Stimulated activated CD4-positive, alpha-beta T cell treated with anti-CD3 and anti-CD28 coated beads, Interleukin-4, amount 100 ng/mL, for 1 hour (primary cell): Measurements from ENCODE around the gene NUP98.
"Not testable (repeated sequence)": the region's sequence is repeated elsewhere in the genome, so short reads cannot be mapped to it uniquely, and the experiment has no call there.

ENCODE experiments used
- DNase-seq: peaks from one replicate; pipeline ENCODE4 v3.0.0-alpha.2; 2020

The NUP98 gene

DNA sequence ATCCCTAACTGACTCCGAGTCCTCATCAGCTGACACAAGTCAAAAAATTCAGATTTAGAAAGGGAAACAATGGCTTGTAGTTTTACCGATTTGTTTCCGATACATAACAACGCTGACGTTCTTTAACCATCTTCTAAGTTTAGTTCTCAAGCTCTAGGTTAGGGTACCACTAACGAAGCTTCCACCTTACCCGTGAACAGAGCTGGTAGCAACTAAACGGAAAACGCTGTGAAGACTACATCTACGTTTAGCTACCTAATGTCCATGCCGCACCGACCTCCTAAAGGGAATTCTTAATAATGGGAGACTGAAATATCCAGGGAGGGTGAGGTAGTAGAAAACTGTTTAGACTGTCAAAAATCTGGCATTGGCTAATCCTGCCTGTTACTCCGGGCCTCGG is 1.0 kb downstream of the NUP98 start:
- DNase-seq: no peak

DNA sequence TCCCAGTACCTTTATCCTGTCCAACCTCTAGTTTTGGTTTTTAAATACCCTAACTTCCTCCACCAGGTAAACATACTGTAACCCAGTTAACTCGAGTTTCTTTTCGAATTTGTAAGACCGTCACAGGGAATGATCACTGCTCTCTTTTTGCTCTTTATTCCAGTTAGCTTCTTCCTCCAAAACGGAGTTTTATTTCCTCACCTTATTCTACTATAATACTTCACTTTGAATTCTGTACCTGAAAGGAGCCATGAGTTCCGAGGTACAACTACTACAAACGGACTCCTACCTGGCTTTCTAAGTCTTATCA is 1.4 kb downstream of the NUP98 start:
- no peak for DNase-seq

DNA sequence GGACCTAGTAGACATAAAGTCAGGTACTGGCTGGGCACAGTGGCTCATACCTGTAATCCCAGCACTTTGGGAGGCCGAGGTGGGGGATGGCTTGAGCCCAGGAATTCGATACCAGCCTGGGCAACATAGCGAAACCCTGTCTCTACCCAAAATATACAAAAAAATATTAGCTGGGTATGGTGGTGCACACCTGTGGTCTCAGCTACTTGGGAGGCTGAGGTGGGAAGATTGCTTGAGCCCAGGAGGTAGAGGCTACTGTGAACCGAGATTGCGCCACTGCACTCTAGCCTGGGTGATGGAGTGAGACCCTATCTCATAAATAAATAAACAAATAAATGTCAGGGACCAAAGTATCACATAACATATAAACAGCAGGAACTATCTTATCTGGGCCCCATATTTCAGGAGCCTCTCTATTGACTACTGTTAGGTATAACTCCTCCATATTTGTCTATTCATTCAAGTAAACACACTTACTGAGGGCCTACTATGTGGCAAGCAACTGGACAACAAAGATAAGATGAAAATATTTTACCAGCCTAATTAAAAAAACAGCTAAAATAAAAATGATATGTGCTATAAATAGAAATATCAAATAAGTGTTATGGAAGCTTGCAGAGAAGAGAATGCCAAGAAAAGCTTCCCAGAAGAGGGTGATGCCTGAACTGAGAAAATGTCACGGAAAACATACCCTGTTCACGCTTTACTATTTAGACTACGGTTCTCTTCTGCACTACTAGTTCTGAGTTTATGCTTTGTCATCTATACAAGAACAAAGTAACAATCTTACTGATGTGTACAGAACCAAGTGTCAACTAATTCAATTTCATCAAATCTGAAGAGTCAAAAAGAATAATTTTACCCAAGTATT is 2.0 kb downstream of the NUP98 start:
- no peak for DNase-seq

DNA sequence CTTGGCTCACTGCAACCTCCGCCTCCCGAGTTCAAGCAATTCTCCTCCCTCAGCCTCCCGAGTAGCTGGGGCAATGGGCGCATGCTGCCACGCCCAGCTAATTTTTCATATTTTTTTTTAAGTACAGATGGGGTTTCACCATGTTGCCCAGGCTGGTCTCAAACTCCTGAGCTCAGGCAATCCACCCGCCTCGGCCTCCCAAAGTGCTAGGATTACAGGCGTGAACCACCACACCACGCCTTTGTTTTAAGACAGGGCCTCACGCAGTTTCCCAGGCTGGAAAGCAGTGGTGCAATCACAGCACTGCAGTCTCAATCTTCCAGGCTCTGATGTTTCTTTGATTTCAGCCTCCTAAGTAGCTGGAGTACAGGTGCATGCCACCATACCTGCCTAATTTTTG is 3.0 kb downstream of the NUP98 start:
- not testable (repeated sequence) for DNase-seq

DNA sequence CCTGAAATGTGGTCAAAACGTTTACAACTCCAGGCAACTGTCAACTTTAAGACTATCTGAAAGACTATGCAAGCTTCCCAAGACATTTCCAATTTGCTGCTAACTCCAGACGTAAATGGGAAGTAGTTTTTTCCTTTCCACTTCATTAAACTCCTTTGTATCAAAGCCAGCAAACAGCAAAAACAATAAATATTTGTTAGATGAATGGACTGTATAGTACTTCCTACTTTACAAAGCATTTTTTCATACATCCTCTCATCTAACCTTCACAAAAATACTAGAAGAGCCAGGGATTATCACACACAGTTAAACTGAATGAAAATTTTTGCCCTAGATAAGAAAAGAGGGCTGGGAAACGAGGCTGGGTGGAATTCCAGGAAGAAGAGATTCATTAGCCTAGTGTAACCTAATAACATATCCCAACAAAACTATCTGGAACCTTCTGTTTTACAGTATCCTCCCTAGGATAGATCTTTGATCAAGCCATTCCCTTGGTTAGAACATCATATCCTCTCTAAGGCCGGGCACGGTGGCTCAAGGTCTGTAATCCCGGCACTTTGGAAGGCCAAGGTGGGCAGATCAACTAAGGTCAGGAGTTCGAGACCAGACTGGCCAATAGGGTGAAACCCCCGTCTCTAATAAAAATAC is 10.4 kb downstream of the NUP98 start:
- no peak for DNase-seq

GRCh38 chr11:3783611-3784010 is 13.7 kb downstream of the NUP98 start:
- DNase-seq: no peak

DNA sequence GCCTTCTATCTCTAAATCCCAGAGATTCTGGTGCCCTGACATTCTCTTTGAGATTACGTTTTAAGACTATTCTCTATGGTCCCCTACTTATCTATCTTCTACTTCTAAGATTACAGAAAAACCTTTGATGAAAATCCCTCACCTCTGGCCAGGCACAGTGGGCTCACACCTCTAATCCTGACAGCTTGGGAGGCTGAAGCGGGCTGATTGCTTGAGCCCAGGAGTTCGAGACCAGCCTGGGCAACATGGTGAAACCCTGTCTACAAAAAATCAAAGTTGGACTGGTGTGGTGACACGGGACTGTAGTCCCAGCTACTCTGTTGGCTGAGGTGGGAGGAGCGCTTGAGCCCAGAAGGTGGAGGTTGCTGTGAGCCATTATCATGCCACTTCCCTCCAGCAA is 14.4 kb downstream of the NUP98 start:
- DNase-seq: no peak

DNA sequence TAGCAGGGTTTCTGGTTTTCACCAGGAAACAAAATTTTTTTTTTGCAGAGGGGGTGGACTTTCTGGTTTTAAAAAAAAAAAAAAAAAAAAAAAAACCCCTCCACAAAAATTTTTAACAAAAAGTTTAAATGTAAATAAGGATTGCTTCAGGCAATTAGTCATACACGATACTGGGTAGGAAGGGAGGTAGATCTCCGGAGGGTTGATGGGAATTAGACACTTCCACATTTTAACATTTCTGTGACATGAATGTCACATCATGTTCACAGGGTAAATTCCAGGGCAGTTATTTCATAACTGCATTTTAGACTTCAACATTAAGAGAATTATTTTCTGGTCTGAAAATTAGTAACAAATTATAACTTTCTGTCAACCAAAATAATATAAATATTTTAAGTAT is 15.9 kb downstream of the NUP98 start:
- no peak for DNase-seq

DNA sequence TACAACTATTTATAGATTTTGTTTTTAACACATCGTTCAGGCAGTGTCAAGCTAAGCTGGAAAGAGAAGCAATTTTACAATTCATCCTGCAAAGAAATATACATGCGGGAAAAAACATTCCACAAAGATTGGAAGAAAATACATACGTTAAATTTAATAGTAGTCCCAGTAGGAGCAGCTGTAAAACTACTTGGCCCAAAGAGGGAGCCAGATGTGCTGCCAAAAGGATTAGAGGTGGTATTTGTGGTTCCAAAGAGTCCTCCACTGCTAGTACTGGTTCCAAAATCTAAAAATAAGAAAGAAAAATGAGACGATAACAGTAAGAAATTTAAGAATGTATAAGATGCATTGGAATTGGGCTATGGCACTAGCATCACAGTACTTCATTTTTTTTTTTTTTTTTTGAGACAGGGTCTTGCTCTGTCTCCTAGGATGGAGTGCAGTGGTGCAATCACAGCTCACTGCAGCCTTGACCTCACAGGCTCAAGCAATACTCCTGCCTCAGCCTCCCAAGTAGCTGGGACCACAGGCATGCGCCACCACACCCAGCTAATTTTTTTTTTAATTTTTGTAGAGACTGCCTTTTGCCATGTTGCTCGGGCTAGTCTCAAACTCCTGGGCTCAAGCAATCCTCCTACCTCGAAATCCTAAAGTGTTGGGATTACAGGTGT is 21.5 kb downstream of the NUP98 start:
- DNase-seq: no peak

DNA sequence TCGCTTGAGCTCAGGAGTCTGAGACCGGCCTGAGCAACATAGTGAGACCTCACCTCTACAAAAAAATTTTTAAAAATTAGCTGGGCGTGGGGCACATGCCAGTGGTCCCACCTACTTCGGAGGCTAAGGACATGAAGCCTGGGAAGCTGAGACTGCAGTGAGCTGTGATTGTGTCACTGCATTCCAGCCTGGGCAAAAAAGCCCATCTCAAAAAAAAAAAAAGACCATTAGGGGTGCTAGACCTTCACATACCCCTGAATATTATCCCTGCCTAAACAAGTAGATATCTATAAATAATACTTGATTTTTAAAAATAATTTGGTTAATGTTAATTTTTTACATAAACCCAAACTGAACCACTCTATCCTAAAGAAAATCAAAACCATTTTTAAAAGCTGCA is 24.2 kb downstream of the NUP98 start:
- DNase-seq: no peak

DNA sequence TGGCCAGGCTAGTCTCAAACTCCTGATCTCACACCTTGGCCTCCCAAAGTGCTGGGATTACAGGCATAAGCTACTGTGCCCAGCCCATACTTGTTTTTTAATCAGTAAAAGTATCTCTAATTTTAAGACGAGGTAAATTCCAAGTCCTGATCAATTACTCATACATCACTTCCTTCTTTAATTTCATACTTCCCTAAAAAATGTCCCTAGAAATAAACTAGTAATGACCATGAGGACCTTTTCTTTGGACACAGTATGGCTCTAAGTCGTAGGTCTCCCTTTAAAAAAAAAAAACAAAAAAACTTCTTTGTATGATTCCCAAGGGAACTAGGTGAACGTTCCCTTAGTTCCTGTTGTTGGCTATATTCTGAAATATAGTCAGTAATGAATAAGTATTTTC is 29.8 kb downstream of the NUP98 start:
- DNase-seq: no peak

- not testable (repeated sequence) for DNase-seq
These were observed 30.5 kb downstream of the NUP98 start for GRCh38 chr11:3766836-3767235.

DNA sequence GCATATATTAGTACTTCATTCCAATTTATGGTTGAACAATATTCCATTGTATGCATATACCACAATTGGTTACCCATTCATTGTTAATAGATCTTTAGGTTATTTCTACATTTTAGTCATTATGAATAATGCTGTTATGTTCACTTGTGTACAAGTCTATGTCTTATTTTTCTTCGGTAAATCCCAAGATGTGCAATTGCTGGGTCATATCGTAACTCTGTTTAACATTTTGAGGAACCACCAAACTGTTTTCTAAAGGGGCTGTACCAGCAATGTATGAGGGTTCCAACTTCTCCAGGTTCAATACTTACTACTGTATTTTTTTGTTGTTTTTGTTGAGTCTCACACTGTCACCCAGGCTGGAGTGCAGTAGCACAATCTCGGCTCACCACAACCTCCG is 33.1 kb downstream of the NUP98 start:
- no peak for DNase-seq

DNA sequence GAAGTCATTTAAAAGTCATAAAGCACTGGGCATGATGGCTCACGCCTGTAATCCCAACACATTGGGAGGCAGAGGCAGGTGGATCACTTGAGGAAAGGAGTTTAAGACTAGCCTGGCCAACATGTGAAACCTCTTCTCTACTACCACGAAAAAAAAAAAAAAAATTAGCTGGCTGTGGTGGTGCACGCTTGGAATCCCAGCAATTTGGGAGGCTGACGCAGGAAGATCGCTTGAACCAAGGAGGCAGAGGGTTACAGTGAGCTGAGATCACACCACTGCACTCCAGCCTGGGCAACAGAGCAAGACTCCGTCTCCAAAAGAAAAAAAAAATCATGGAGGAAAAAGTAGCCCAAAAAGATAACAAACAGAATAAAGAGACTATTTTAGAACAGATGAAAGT is 42.2 kb downstream of the NUP98 start:
- DNase-seq: no peak

DNA sequence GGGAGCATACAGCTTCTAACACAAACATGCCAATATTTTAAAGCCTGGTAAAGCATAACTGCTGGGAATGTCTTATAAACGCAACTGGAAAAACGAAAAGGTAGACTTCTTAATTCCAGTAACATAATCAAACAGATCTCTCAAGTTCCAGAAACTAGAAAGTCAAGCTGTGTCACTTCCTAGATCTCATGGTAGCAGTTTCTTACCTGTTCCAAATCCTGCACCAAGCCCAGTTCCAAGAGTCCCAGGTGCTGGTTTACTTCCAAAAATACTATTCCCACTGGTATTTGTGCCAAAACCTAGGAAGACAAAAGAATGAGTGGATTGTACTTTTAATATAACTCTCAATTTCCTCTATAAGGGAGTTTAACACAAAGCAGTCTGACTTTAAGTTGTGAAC is 44.2 kb downstream of the NUP98 start:
- no peak for DNase-seq

GRCh38 chr11:3747704-3748103 is 49.6 kb downstream of the NUP98 start:
- DNase-seq: no peak

DNA sequence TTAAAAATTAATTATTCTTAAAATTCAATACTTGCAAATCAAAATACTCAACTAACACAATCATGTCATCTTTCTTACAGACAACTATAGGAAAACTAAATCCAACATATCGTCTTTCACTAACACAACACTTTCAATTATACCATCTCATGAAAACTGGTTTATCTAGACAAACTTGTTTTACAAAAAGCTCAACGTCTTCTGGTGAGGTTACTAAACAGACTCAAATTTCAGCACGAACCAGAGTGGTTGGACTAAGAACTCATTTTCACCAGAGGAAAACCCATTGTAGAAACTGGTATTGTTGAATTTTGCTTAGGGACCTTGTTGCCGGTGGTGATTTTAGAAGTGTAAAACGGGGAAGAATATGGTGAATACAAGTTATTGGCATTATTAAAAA is 52.2 kb downstream of the NUP98 start:
- no peak for DNase-seq

DNA sequence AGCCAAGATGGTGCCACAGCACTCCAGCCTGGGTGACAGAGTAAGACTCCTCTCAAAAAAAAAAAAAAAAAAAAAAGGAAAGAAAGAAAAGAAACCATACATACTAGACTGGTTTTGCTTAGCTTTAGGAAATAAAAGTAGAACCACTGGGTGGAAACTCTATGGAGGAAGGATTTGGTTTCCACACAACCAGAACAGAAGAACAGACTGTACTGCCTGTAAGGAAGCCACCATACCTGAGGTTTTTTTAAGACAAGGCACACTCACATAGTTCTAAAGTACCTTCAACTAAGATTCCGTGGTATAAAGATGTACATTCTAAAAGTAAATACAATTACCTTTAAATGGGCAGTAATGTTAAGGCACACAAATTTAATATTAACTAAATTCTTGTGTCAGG is 58.6 kb downstream of the NUP98 start:
- DNase-seq: no peak

- DNase-seq: no peak
These were observed 59.1 kb downstream of the NUP98 start for GRCh38 chr11:3738241-3738640.

- no peak for DNase-seq
These were observed 59.9 kb downstream of the NUP98 start for GRCh38 chr11:3737386-3737933.

DNA sequence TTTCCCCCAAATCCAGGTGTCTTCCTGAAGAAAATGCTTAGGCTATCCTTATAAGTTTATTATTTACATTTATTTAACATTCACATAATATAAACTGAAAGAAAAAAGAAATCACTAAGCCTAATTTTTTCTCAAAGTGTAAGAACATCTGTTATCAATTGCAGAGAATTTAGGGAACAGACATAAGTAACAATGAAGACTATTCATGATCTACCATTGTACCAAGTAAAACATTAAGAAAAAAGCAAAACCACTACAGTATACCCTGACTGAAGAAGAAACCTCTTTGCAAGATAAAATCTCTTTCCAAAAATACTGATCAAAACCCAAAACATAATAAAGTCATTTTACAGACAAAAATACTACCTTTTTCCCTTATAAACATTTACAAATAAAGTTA is 60.5 kb downstream of the NUP98 start:
- no peak for DNase-seq

DNA sequence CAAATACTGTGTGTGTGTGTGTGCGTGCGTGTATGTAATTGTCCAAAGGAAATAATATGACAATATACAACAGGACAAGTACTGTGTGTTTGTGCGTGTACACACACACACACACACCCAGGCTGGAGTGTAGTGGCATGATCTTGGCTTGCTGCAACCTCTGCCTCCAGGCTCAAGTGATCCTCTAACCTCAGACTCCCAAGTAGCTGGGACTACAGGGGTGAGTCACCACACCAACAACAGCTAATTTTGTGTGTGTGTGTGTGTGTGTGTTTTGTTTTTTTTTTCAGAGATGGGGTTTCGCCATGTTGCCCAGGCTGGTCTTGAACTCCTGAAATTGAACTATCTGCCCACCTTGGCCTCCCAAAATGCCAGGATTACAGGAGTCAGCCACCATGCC is 61.5 kb downstream of the NUP98 start:
- no peak for DNase-seq

DNA sequence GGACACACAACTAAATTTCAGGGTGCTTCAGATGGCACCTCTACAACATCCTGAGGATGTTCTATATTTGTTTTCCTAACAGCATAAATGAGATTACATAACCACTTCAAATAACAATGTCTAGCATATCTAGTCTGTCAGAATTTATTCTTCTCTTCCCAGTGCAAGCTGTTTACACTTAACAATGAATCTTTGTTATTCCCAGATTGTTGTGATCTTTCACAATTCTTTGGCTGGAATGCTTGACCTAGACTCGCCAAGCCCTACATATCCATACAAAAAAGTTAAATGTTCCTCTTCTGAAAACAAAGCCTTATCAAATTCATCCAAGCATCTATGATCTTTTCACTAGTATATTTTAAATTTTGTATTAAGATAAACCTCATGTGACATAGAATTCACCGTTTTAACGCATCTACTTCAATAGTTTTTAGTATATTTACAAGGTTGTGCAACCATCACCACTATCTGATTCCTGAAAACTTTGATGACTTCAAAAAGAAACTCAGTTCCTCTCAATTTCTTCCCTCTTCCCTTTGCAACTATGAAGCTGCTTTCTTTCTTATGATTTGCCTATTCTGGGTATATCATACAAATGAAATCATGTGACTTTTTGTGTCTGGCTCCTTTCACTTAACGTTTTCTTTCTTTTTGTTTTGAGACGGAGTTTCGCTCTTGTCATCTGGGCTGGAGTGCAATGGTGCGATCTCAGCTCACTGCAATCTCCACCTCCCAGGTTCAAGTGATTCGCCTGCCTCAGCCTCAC is 64.5 kb downstream of the NUP98 start:
- no peak for DNase-seq
